ENCODE measurements around the gene ARHGAP26.
A peak's percentile ranks its signal among the peaks of the same experiment; 100 is the strongest.

The ARHGAP26 gene

DNA sequence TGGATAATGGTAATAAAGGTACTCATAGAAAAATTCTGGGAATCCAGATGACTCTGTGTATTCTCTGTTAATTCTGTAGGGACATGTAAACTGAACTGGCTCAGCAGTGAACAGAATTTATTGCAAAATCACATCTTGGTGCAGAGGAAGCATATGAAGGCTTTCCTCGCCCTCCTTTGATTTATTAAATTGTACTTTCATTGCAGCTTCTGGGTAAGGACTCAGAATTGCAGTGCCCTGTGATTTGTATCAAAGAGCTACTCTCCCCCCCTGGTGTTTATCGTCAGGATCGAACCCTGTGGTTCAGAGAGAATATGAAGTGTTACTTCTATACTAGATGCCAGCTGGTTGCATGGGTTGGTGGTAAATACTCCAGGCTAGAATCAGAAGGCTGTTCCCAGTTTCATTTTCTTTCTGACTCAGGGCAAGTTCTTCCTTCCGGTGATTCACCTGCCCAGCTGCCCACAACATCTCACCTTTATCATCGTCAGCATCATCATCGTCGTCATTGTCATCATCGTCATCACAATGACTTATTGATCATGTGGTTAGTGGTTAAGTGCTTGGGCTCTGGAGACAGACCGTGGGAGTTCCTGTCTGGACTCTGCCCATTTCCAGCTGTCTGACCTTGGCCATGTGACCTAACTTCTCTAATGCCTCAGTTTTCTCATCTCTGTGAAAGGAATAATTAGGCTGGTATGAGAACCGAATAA is 238.8 kb downstream of the ARHGAP26 start:
- H4K20me1 ChIP-seq (ENCODE audit: insufficient read depth, low read length): no peaks in the 10 kb centered on the region
- H3K4me3 ChIP-seq (ENCODE audit: low read depth, low read length, poor library complexity, severe bottlenecking): no peak overlapping the region
- no peak overlapping the region for H3K4me2 ChIP-seq (ENCODE audit: low read length)
- peaks cover 60% of the 10 kb centered on the region for H3K4me1 ChIP-seq (ENCODE audit: insufficient read depth, low read length, severe bottlenecking)
- H3K27ac ChIP-seq (ENCODE audit: low read depth, low read length, poor library complexity, severe bottlenecking): no peak overlapping the region
- H3K36me3 ChIP-seq (ENCODE audit: insufficient read depth, low read length): no peaks in the 10 kb centered on the region
- no peaks in the 10 kb centered on the region for H3F3A ChIP-seq (ENCODE audit: insufficient read depth, low read length)
- H3K27me3 ChIP-seq (ENCODE audit: insufficient read depth, low read length): no peaks in the 10 kb centered on the region
- no peak overlapping the region for H3K9ac ChIP-seq (ENCODE audit: low read length)
- H2AFZ ChIP-seq (ENCODE audit: low read length): no peak overlapping the region
- TF ChIP-seq, protein P1, sequence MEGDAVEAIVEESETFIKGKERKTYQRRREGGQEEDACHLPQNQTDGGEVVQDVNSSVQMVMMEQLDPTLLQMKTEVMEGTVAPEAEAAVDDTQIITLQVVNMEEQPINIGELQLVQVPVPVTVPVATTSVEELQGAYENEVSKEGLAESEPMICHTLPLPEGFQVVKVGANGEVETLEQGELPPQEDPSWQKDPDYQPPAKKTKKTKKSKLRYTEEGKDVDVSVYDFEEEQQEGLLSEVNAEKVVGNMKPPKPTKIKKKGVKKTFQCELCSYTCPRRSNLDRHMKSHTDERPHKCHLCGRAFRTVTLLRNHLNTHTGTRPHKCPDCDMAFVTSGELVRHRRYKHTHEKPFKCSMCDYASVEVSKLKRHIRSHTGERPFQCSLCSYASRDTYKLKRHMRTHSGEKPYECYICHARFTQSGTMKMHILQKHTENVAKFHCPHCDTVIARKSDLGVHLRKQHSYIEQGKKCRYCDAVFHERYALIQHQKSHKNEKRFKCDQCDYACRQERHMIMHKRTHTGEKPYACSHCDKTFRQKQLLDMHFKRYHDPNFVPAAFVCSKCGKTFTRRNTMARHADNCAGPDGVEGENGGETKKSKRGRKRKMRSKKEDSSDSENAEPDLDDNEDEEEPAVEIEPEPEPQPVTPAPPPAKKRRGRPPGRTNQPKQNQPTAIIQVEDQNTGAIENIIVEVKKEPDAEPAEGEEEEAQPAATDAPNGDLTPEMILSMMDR (IDR thresholded peaks at IDR 0.05; ENCODE audit: low read length): no peak
- TF ChIP-seq EZH2 (IDR thresholded peaks at IDR 0.05; ENCODE audit: borderline replicate concordance, low read length): no peak
- no peaks in the 10 kb centered on the region for H3K9me2 ChIP-seq (ENCODE audit: low read depth, low read length)
- no peaks in the 10 kb centered on the region for H3K9me3 ChIP-seq (ENCODE audit: low read length)
- no peaks in the 10 kb centered on the region for H3K79me2 ChIP-seq (ENCODE audit: insufficient read depth, low read length)

DNA sequence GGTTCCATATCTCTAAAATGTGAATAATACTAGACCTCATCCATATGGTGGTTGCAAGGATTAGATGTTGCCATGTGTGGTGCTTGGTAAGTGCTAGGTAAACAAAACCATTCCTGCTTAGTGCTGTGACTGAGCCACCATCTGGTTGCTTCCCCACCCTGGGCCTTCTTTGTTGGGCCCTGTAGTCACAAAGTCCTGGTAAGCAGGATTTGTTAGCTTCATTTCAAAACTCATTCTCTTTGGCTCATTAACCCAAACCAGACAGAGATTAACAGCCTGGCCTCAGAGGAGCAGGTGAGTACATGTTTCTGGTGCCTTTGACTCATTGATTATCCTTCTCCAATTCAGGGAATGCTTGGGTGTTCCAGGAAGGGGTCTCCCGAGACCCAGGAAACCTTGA is 240.2 kb downstream of the ARHGAP26 start:
- Histone ChIP-seq H3K27me3 (ENCODE audit: insufficient read depth, low read length) (no peaks in the 10 kb centered on the region), H3K27ac (ENCODE audit: low read depth, low read length, poor library complexity, severe bottlenecking) (no peak overlapping the region), H3K9me2 (ENCODE audit: low read depth, low read length) (no peaks in the 10 kb centered on the region), H3K9me3 (ENCODE audit: low read length) (no peaks in the 10 kb centered on the region), H3K9ac (ENCODE audit: low read length) (no peak overlapping the region), H4K20me1 (ENCODE audit: insufficient read depth, low read length) (no peaks in the 10 kb centered on the region), H3K4me1 (ENCODE audit: insufficient read depth, low read length, severe bottlenecking) (peaks cover 47% of the 10 kb centered on the region), H2AFZ (ENCODE audit: low read length) (no peak overlapping the region), H3K79me2 (ENCODE audit: insufficient read depth, low read length) (no peaks in the 10 kb centered on the region), H3F3A (ENCODE audit: insufficient read depth, low read length) (no peaks in the 10 kb centered on the region), H3K36me3 (ENCODE audit: insufficient read depth, low read length) (no peaks in the 10 kb centered on the region), H3K4me2 (ENCODE audit: low read length) (no peak overlapping the region), H3K4me3 (ENCODE audit: low read depth, low read length, poor library complexity, severe bottlenecking) (no peak overlapping the region)
- TF ChIP-seq, protein P1 (IDR thresholded peaks at IDR 0.05; ENCODE audit: low read length): no peak
- TF ChIP-seq EZH2 (IDR thresholded peaks at IDR 0.05; ENCODE audit: borderline replicate concordance, low read length): no peak

DNA sequence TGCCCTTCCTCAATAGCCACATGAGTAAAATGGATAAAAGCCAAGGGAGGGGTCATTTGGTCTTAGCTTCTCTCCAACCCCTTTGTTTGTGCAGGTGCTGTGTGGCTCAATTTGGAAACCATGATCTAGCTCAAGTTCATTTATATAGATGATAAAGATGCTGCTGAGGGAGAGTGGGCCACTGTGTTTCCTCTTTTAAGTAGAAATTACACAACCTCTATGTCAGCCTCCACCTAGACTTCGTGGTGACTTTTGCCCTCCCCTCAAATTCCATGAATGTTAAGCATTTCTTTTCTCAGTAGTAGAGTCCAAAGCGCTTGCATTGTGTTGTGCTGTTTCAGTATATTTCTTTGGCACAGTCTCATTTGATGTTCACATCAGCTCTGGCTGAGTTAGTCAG is 241.4 kb downstream of the ARHGAP26 start:
- H3K27me3 ChIP-seq (ENCODE audit: insufficient read depth, low read length): no peaks in the 10 kb centered on the region
- no peaks in the 10 kb centered on the region for H3K79me2 ChIP-seq (ENCODE audit: insufficient read depth, low read length)
- H3K4me1 ChIP-seq (ENCODE audit: insufficient read depth, low read length, severe bottlenecking): peaks cover 39% of the 10 kb centered on the region
- H3K4me2 ChIP-seq (ENCODE audit: low read length): no peak overlapping the region
- H3F3A ChIP-seq (ENCODE audit: insufficient read depth, low read length): no peaks in the 10 kb centered on the region
- H3K36me3 ChIP-seq (ENCODE audit: insufficient read depth, low read length): no peaks in the 10 kb centered on the region
- no peak overlapping the region for H2AFZ ChIP-seq (ENCODE audit: low read length)
- no peak overlapping the region for H3K9ac ChIP-seq (ENCODE audit: low read length)
- no peaks in the 10 kb centered on the region for H4K20me1 ChIP-seq (ENCODE audit: insufficient read depth, low read length)
- no peak overlapping the region for H3K4me3 ChIP-seq (ENCODE audit: low read depth, low read length, poor library complexity, severe bottlenecking)
- H3K9me2 ChIP-seq (ENCODE audit: low read depth, low read length): no peaks in the 10 kb centered on the region
- no peaks in the 10 kb centered on the region for H3K9me3 ChIP-seq (ENCODE audit: low read length)
- peak overlapping the region; percentile 52 for H3K27ac ChIP-seq (ENCODE audit: low read depth, low read length, poor library complexity, severe bottlenecking)
- TF ChIP-seq, protein P1 (IDR thresholded peaks at IDR 0.05; ENCODE audit: low read length): no peak
- TF ChIP-seq EZH2 (IDR thresholded peaks at IDR 0.05; ENCODE audit: borderline replicate concordance, low read length): no peak
